NT2/D1 (cell line): Measurements from ENCODE around the gene LRP5.

Experiments
- YY1 ChIP-seq: IDR thresholded peaks from 2 replicates; pipeline ENCODE4 v1.6.1; 2011; ENCODE audit not compliant: insufficient read length, insufficient read depth
- ZNF274 ChIP-seq: IDR thresholded peaks from 2 replicates; pipeline ENCODE4 v1.6.1; 2011; ENCODE audit warnings: mild to moderate bottlenecking, low read depth, low read length

GRCh38 chr11:68343761-68344256, 31.4 kb downstream of the LRP5 start:
- no peak for TF ChIP-seq ZNF274
- TF ChIP-seq YY1 = no peak
